HG03432 (cell line): Measurements from ENCODE around the gene ITGB6.

ENCODE experiments used
- ATAC-seq: cut with Tn5 transposase; IDR thresholded peaks from one replicate; pipeline ENCODE4 v1.9.1; 2021; ENCODE audit warnings: mild to moderate bottlenecking, moderate library complexity; ENCODE audit not compliant: unreplicated experiment

ITGB6 gene

GRCh38 chr2:160199683-160200389 is at the start of gene ITGB6:
Gene ITGB6 (minus strand): TSS chr2:160200272. CDS start chr2:160200063, 209 bp downstream.
- ATAC-seq: no peak

GRCh38 chr2:160247296-160248035 is 47.4 kb upstream of the ITGB6 start:
- no peak for ATAC-seq

GRCh38 chr2:160246356-160246755 is 46.3 kb upstream of the ITGB6 start:
- ATAC-seq: no peak

- no peak for ATAC-seq
Measured at GRCh38 chr2:160245614-160246155, 45.6 kb upstream of the ITGB6 start.

- ATAC-seq: no peak
Measured at GRCh38 chr2:160242893-160243564, 43.0 kb upstream of the ITGB6 start.

- ATAC-seq: no peak
Measured at GRCh38 chr2:160241251-160242137, 41.4 kb upstream of the ITGB6 start.

GRCh38 chr2:160239436-160239835 is 39.4 kb upstream of the ITGB6 start:
- ATAC-seq: no peak

GRCh38 chr2:160238392-160238791 is 38.3 kb upstream of the ITGB6 start:
- no peak for ATAC-seq

GRCh38 chr2:160232905-160233475 is 32.9 kb upstream of the ITGB6 start:
- no peak for ATAC-seq

GRCh38 chr2:160229591-160229990 is 29.5 kb upstream of the ITGB6 start:
- no peak for ATAC-seq

- ATAC-seq: no peak
Measured at GRCh38 chr2:160228141-160228917, 28.3 kb upstream of the ITGB6 start.

GRCh38 chr2:160227293-160227915 is 27.3 kb upstream of the ITGB6 start:
- ATAC-seq: no peak

GRCh38 chr2:160226367-160226766 is 26.3 kb upstream of the ITGB6 start:
- no peak for ATAC-seq

- no peak for ATAC-seq
Measured at GRCh38 chr2:160225722-160226121, 25.6 kb upstream of the ITGB6 start.

GRCh38 chr2:160224507-160224906 is 24.4 kb upstream of the ITGB6 start:
- no peak for ATAC-seq

GRCh38 chr2:160224060-160224459 is 24.0 kb upstream of the ITGB6 start:
- peak; percentile 95 for ATAC-seq

- ATAC-seq: no peak
Measured at GRCh38 chr2:160223560-160223959, 23.5 kb upstream of the ITGB6 start.

- ATAC-seq: no peak
Measured at GRCh38 chr2:160222546-160223283, 22.6 kb upstream of the ITGB6 start.
